ENCODE results near the gene WASHC3. TPM values are rescaled to one million over a fixed set of nuclear protein-coding genes. Genes with fewer than 3 reads are reported as not detected.

WASHC3 gene
- total RNA-seq, 4 donors from 2014 or later: 72.9 to 100 (median 91.7) TPM

GRCh38 chr12:102059343-102059742, 2.4 kb downstream of the WASHC3 start:
- no peak for TF ChIP-seq CTCF (IDR thresholded peaks at IDR 0.05; ENCODE audit: low read depth)

- no peak for TF ChIP-seq CTCF (IDR thresholded peaks at IDR 0.05; ENCODE audit: low read depth)
These were observed 7.4 kb downstream of the WASHC3 start for GRCh38 chr12:102054345-102054744.

DNA sequence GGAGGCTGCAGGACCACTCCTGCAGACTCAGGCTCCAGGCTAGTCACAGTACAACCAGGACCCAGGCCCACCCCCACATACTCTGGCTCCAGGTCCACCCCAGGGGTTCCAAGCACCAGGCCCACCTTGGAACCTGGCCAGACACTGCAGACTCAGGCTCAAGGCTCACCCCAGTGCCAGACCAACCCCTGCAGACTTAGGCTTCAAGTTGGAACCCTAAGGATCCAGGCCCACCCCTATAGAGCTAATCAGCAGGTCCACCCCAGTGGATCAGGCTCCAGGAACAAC, 8.8 kb downstream of the WASHC3 start:
- no peak for TF ChIP-seq CTCF (IDR thresholded peaks at IDR 0.05; ENCODE audit: low read depth)

DNA sequence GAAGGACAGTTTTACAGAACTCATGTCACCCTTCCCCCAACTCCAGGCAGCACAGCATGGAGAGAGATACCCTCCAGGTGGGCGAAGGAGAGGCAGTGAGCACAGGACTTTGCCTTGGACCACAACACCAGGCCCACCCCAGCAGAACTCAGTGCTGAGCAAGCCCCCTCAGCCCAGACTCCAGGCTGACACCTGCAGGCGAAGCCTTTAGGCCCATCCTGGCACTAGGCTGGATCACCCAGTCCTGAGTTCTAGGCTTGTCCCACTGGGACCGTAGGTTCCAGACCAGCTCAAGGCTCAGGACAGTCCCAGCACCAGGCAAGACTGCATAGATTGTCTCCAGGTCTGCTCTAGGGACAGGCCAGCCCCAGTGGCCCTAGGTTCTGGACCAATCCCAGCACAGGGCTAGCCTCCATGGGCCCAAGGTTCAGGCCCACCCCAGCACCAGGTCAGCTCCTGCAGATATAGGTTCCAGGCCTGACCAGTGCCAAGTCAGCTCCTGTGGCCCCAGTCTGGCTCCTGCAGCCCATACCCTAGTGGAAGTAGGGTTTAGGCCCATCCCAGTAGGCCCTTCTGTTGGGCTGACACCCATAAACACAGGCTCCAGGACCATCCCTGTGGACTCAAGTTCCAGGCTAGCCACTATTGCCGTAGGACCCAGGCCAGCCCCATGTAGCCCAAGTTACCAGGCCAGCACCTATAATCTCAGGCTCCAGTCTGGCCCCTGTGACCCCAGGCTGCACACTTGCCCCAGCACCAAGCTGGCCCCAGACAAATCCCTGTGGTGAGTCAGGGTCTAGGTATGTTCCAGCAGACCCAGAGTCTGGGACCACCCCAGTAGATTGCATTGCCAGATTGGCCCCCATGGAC, 9.4 kb downstream of the WASHC3 start:
- TF ChIP-seq CTCF (IDR thresholded peaks at IDR 0.05; ENCODE audit: low read depth): no peak

GRCh38 chr12:102051431-102051965, 10.3 kb downstream of the WASHC3 start:
- TF ChIP-seq CTCF (IDR thresholded peaks at IDR 0.05; ENCODE audit: low read depth): no peak

GRCh38 chr12:102050660-102051430, 10.9 kb downstream of the WASHC3 start:
- TF ChIP-seq CTCF (IDR thresholded peaks at IDR 0.05; ENCODE audit: low read depth): no peak

- no peak for TF ChIP-seq CTCF (IDR thresholded peaks at IDR 0.05; ENCODE audit: low read depth)
These were observed 17.9 kb downstream of the WASHC3 start for GRCh38 chr12:102043928-102044327.

All from subcutaneous adipose tissue (tissue), 4 donors.